ENCODE data around the gene WDR41. TPM values are rescaled to one million over a fixed set of nuclear protein-coding genes. Genes with fewer than 3 reads are reported as not detected.

WDR41 gene
- total and polyA plus RNA-seq, 2 of the 4 experiments (the other 2 are of a cell fraction), result 38.1 to 72.1 TPM

- no peak overlapping the region for H4K5ac ChIP-seq (ENCODE audit: low read depth, low read length)
- no peak overlapping the region for H3K4ac ChIP-seq (ENCODE audit: low read depth, low read length)
- H3K9ac ChIP-seq (ENCODE audit: low read depth, low read length), result no peak overlapping the region
- 0 out of 2 replicates have a peak, but pooled peaks cover 2% of the 10 kb centered on the region for H3K9me1 ChIP-seq (ENCODE audit: insufficient read depth, low read length)
- no peak for ATAC-seq (ENCODE audit: low read depth)
- H3K14ac ChIP-seq (replicated peaks; ENCODE audit: low read depth, low read length), result no peak overlapping the region
- H2BK20ac ChIP-seq (ENCODE audit: low read depth, low read length), result no peak overlapping the region
- H3K23ac ChIP-seq (ENCODE audit: low read depth, low read length), result no peak overlapping the region
- ChIA-PET CTCF (no interaction called here), POLR2A (ENCODE audit: unreplicated experiment) (no interaction called here)
- TF ChIP-seq MAFK (IDR thresholded peaks at IDR 0.05; ENCODE audit: low read depth, low read length) (no peak), RFX5 (IDR thresholded peaks at IDR 0.05; ENCODE audit: low read depth, low read length) (no peak), FOS (IDR thresholded peaks at IDR 0.05; ENCODE audit: low read depth, low read length) (no peak), CEBPB (IDR thresholded peaks at IDR 0.05; ENCODE audit: low read depth, low read length) (no peak), SMC3 (IDR thresholded peaks at IDR 0.05; ENCODE audit: low read depth, low read length) (no peak), USF2 (IDR thresholded peaks at IDR 0.05; ENCODE audit: low read depth, low read length) (no peak), MAZ (IDR thresholded peaks at IDR 0.05; ENCODE audit: borderline replicate concordance, low read depth, low read length) (no peak), ELK1 (IDR thresholded peaks at IDR 0.05; ENCODE audit: borderline replicate concordance, low read depth, low read length) (no peak), CHD1 (IDR thresholded peaks at IDR 0.05; ENCODE audit: low read depth, low read length) (no peak), MXI1 (IDR thresholded peaks at IDR 0.05; ENCODE audit: borderline replicate concordance, low read depth, low read length) (no peak), CTCF (conservative IDR thresholded peaks at IDR 0.05; ENCODE audit: low read depth, low read length) (no peak), POLR2A (IDR thresholded peaks at IDR 0.05; ENCODE audit: low read depth, low read length) (no peak), RAD21 (IDR thresholded peaks at IDR 0.05; ENCODE audit: low read length) (no peak), BHLHE40 (IDR thresholded peaks at IDR 0.05; ENCODE audit: low read depth, low read length) (no peak), NFE2L2 (IDR thresholded peaks at IDR 0.05; ENCODE audit: low read depth, low read length) (no peak)
- H3K36me3 ChIP-seq (ENCODE audit: control insufficient read depth, insufficient read depth, low read length), result peaks cover 17% of the 10 kb centered on the region
- H2BK15ac ChIP-seq (ENCODE audit: low read depth, low read length), result no peak overlapping the region
- no peaks in the 10 kb centered on the region for H3K9me3 ChIP-seq (ENCODE audit: control insufficient read depth, insufficient read depth, low read length)
- dilution Hi-C loops (cut with HindIII; ENCODE audit: low sequenced_read_pairs, unreplicated experiment), result no loop called here
- no TSS peak for BruUV-seq (replicated peaks)
- H3K4me2 ChIP-seq (ENCODE audit: low read depth, low read length), result no peak overlapping the region
- peaks cover 3 to 8% of the 10 kb centered on the region in 2 experiments; a peak in 3 of 4 replicates for H3K79me1 ChIP-seq (ENCODE audit: low read depth in 1 of 2, low read length in 2 of 2)
- H4K91ac ChIP-seq (ENCODE audit: insufficient read depth, low read depth, low read length), result no peak overlapping the region
- H3K18ac ChIP-seq (ENCODE audit: low read depth, low read length), result no peak overlapping the region
- DNase-seq, result no peak
- no CpG with 5 or more reads among the region's 1 CpG for WGBS, 2 experiments (ENCODE audit: extremely low coverage in 2 of 2, insufficient read length in 1 of 2)
- peaks cover 2% of the 10 kb centered on the region for H3K4me1 ChIP-seq (ENCODE audit: control insufficient read depth, insufficient read depth, low read length)
- no peak overlapping the region for H2AK5ac ChIP-seq (ENCODE audit: low read depth, low read length)
- H2AK9ac ChIP-seq (replicated peaks; ENCODE audit: low read depth, low read length, poor library complexity), result no peak overlapping the region
- no peak overlapping the region for H2BK5ac ChIP-seq (ENCODE audit: low read depth, low read length, poor library complexity, severe bottlenecking)
- H2AFZ ChIP-seq (replicated peaks; ENCODE audit: low read length, poor library complexity), result no peak overlapping the region
- H3K56ac ChIP-seq (ENCODE audit: extremely low read depth, insufficient read depth, low read length), result no peak overlapping the region
- no peak overlapping the region for H3K27ac ChIP-seq (ENCODE audit: insufficient read depth, low read length)
- H4K8ac ChIP-seq (ENCODE audit: low read depth in 2 of 2, low read length in 2 of 2), result no peak overlapping the region
- intact Hi-C loops (cut with micrococcal nuclease), result no loop called here
- H4K20me1 ChIP-seq (ENCODE audit: insufficient read depth, low read length), result no peaks in the 10 kb centered on the region
- H3K27me3 ChIP-seq (ENCODE audit: control insufficient read depth, insufficient read depth, low read length), result no peaks in the 10 kb centered on the region
- no peak overlapping the region for H3K4me3 ChIP-seq (ENCODE audit: insufficient read depth, low read depth, low read length)
- no peak overlapping the region for H2BK120ac ChIP-seq (ENCODE audit: low read depth, low read length)
- in situ Hi-C loops (cut with MboI; ENCODE audit: low sequenced_read_pairs), result no loop called here
Measured at GRCh38 chr5:77449277-77449676, 42.8 kb downstream of the WDR41 start.

Measured in IMR-90 (cell line).